KMS-11 (cell line): ENCODE data around the gene ENG.
"Not testable (repeated sequence)": the region's sequence is repeated elsewhere in the genome, so short reads cannot be mapped to it uniquely, and the experiment has no call there.

Experiments
- H2AFZ ChIP-seq: fragments of 200-600 bp; sonication (generic); 2 replicates; pipeline ENCODE4 v1.6.1; 2016; ENCODE audit warnings: antibody characterized with exemption, mixed run types, low read depth
- H3K27ac ChIP-seq: fragments of 200-600 bp; sonication (generic); 2 replicates; pipeline ENCODE4 v1.6.1; 2016; ENCODE audit warnings: mild to moderate bottlenecking, mixed run types
- H3K27me3 ChIP-seq: fragments of 200-600 bp; sonication (generic); 2 replicates; pipeline ENCODE4 v1.6.1; 2017; ENCODE audit warnings: mild to moderate bottlenecking, low read depth, mixed run types, moderate library complexity; ENCODE audit not compliant: insufficient read depth
- H3K36me3 ChIP-seq: fragments of 200-600 bp; sonication (generic); 2 replicates; pipeline ENCODE4 v1.6.1; 2017; ENCODE audit warnings: mild to moderate bottlenecking, mixed run types; ENCODE audit not compliant: insufficient read depth
- H3K4me1 ChIP-seq: fragments of 200-600 bp; sonication (generic); 2 replicates; pipeline ENCODE4 v1.6.1; 2016; ENCODE audit warnings: mild to moderate bottlenecking, low read depth, mixed run types; ENCODE audit not compliant: poor library complexity, severe bottlenecking
- H3K4me2 ChIP-seq: fragments of 200-600 bp; sonication (generic); 2 replicates; pipeline ENCODE4 v1.7.0; 2016; ENCODE audit warnings: mild to moderate bottlenecking, mixed run types
- H3K4me3 ChIP-seq: fragments of 200-600 bp; sonication (generic); IDR thresholded peaks from 2 replicates; pipeline ENCODE4 v1.6.1; 2017; ENCODE audit warnings: low read depth, low read length, mixed read lengths; ENCODE audit not compliant: insufficient read depth
- H3K79me2 ChIP-seq: fragments of 200-600 bp; sonication (generic); 2 replicates; pipeline ENCODE4 v1.6.1; 2016; ENCODE audit warnings: low read depth, mixed run types; ENCODE audit not compliant: insufficient read depth
- H3K9ac ChIP-seq: fragments of 200-600 bp; sonication (generic); 2 replicates; pipeline ENCODE4 v1.6.1; 2016; ENCODE audit warnings: mild to moderate bottlenecking, mixed run types
- H4K20me1 ChIP-seq: fragments of 200-600 bp; sonication (generic); 2 replicates; pipeline ENCODE4 v1.6.1; 2016; ENCODE audit warnings: mild to moderate bottlenecking, mixed run types; ENCODE audit not compliant: insufficient read depth
- CTCF ChIP-seq: fragments of 200-600 bp; sonication (generic); conservative IDR thresholded peaks from 2 replicates; pipeline ENCODE4 v1.6.1; 2017; ENCODE audit warnings: low read depth, mild to moderate bottlenecking, antibody characterized with exemption, low read length, moderate library complexity, mixed read lengths

Gene ENG

DNA sequence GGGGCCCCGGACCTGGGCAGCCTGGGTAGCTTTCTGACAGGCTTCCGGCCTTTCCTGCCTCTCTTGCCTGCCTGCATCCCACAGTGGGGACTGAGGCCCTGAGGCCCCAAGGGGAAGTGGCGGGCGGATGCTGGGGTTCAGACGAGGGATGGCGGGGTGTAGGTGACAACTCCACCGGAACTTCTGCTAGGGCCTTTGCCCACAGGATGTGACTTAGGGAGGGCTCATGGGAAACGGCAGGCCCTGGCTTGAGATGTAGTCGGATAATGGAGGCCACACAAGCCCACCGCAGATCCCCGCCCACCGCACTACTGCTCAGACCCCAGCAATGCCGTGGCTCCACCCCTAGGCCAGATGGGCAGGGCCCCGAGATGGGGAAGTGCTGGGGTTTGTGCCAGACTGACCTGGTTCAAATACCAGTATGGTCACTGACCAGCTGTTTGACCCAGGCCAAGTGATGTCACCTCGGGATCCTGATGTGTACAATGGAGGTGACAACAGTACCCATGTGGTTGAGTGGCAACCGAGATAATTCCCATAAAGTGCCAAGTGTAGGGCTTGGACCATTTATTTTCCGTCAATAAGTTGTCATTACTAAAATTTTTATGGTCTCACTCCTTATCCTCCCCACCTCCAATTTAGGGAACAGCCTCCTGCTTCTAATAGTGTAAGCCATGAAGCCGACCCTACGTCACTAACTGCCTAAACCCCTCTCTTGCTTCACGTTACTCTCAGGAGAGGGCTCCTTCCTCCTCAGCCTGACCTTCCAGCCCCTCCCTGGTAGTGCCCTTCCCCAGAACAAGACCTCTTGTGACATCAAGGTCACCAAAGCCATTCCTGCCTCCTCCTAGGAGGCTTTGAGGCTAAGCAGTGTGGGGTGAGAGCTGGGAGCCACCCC is 71.1 kb downstream of the ENG start:
- Histone ChIP-seq H3K4me2 (no peak overlapping the region), H3K27me3 (no peaks in the 10 kb centered on the region), H3K36me3 (peaks cover 11% of the 10 kb centered on the region; the same call in 1 of the 2 replicates), H3K4me3 (no peak overlapping the region), H3K27ac (no peak overlapping the region), H2AFZ (no peak overlapping the region), H3K79me2 (peaks cover 20% of the 10 kb centered on the region), H4K20me1 (peaks cover 9% of the 10 kb centered on the region; the same call in 1 of the 2 replicates), H3K4me1 (peaks cover 49% of the 10 kb centered on the region), H3K9ac (no peak overlapping the region)
- TF ChIP-seq CTCF = no peak

DNA sequence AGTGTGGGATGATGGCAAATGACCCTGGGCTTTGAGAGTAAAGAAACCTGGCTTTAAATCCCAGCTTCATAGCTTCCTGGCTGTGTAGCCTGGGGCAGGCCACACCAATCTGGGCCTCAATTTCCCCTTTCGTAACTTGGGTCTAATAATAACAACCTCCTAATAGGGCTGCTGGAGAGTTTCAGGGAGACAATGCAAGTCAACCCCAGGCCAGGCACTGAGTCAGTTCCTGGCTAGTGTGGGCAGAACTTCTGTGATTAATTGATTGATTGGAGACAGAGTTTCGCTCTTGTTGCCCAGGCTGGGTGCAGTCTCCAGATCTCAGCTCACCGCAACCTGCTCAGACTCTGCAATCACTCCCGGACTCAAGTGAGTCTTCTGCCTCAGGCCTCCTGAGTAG is 72.7 kb downstream of the ENG start:
- peaks cover 42% of the 10 kb centered on the region for H3K4me1 ChIP-seq
- H3K27ac ChIP-seq = no peak overlapping the region
- no peak overlapping the region for H2AFZ ChIP-seq

GRCh38 chr9:127780909-127781308 is 73.5 kb downstream of the ENG start:
- not testable (repeated sequence) for H3K36me3 ChIP-seq, H3K4me3 ChIP-seq, H3K9ac ChIP-seq, H3K27me3 ChIP-seq, H2AFZ ChIP-seq, H3K4me2 ChIP-seq, H3K27ac ChIP-seq, H4K20me1 ChIP-seq
- Histone ChIP-seq H3K4me1 (peaks cover 48% of the 10 kb centered on the region), H3K79me2 (peaks cover 19% of the 10 kb centered on the region)

More for the DNA sequence above, 72.7 kb downstream of the ENG start:
- Histone ChIP-seq H3K4me3 (no peak overlapping the region), H3K4me2 (no peak overlapping the region), H4K20me1 (peaks cover under 1% of the 10 kb centered on the region; the same call in 1 of the 2 replicates), H3K27me3 (no peaks in the 10 kb centered on the region), H3K9ac (no peak overlapping the region), H3K79me2 (peaks cover 17% of the 10 kb centered on the region), H3K36me3 (no peaks in the 10 kb centered on the region)
- no peak for TF ChIP-seq CTCF

DNA sequence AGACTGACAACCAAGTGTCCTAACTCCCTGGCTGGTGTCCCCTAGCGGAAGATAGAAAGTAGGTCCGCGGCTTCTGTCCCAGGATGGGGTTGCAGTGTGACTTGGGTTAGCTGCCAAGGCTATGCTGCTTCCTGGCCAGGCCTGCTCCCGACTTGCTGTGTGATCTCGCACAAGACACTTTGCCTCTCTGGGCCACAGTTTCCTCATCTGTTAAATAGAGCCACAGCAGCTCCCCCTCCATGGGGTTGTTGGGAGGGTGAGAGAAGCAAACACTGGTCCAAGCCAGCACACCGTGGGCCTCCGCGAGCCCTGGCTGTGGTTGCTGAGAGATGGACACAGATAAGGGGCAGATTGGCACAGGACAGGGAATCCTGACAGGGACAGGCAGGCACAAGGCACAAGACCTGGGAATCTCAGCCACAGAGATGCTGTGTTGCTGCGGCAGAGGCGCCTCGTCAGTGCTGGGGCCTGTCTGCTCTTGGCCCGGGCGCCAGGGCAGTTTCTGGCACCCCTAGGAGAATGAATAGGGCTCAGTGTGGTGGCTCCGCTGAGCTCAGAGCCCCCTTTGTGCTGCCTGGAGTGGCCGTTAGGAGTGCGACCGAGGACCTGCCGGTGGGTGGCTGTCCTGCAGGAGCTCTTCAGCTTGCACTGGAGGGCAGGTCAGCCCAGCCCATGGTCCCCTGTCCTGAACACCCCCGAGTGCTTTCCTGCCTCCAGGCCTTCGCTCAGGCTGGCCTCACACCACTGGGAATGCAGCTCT is 74.2 kb downstream of the ENG start:
- H3K4me3 ChIP-seq = no peak overlapping the region
- H3K4me2 ChIP-seq = peak overlapping the region; percentile 98; the same call in 1 of the 2 replicates
- H3K4me1 ChIP-seq = peaks cover 54% of the 10 kb centered on the region
- peaks cover 22% of the 10 kb centered on the region for H3K79me2 ChIP-seq
- H4K20me1 ChIP-seq = no peaks in the 10 kb centered on the region
- H3K27ac ChIP-seq = peak overlapping the region; percentile 98
- no peak overlapping the region for H2AFZ ChIP-seq
- no peaks in the 10 kb centered on the region for H3K27me3 ChIP-seq
- H3K9ac ChIP-seq = no peak overlapping the region; the same call in 1 of the 2 replicates
- H3K36me3 ChIP-seq = no peaks in the 10 kb centered on the region
- no peak for TF ChIP-seq CTCF
